HG03097 (cell line): ENCODE measurements around the gene NAP1L5.
A peak's percentile ranks its signal among the peaks of the same experiment; 100 is the strongest.

Source experiments
- ATAC-seq: cut with Tn5 transposase; IDR thresholded peaks from one replicate; pipeline ENCODE4 v1.9.1; 2021; ENCODE audit not compliant: unreplicated experiment, low FRiP score

The NAP1L5 gene

GRCh38 chr4:88661739-88662138 is 35.9 kb downstream of the NAP1L5 start:
- no peak for ATAC-seq

GRCh38 chr4:88660446-88661294 is 37.0 kb downstream of the NAP1L5 start:
- ATAC-seq, result no peak

GRCh38 chr4:88659890-88660208 is 37.8 kb downstream of the NAP1L5 start:
- ATAC-seq, result no peak

GRCh38 chr4:88659055-88659889 is 38.4 kb downstream of the NAP1L5 start:
- ATAC-seq, result peak; percentile 78

- no peak for ATAC-seq
These were observed 42.4 kb downstream of the NAP1L5 start for GRCh38 chr4:88655226-88655625.

- ATAC-seq, result no peak
These were observed 44.2 kb downstream of the NAP1L5 start for GRCh38 chr4:88653371-88653946.

GRCh38 chr4:88649716-88650115 is 47.9 kb downstream of the NAP1L5 start:
- no peak for ATAC-seq

GRCh38 chr4:88646528-88647280 is 50.9 kb downstream of the NAP1L5 start:
- ATAC-seq, result no peak

- ATAC-seq, result no peak
These were observed 51.6 kb downstream of the NAP1L5 start for GRCh38 chr4:88645994-88646393.
